Stimulated activated CD4-positive, alpha-beta T cell treated with anti-CD3 and anti-CD28 coated beads, Interleukin-12 subunit alpha, Interleukin-12 subunit beta, amount 100 ng/mL, for 4 hours (primary cell): ENCODE data around the gene LNX2.

Source experiments
- DNase-seq: peaks from one replicate; pipeline ENCODE4 v3.0.0-alpha.2; 2020

Gene LNX2

DNA sequence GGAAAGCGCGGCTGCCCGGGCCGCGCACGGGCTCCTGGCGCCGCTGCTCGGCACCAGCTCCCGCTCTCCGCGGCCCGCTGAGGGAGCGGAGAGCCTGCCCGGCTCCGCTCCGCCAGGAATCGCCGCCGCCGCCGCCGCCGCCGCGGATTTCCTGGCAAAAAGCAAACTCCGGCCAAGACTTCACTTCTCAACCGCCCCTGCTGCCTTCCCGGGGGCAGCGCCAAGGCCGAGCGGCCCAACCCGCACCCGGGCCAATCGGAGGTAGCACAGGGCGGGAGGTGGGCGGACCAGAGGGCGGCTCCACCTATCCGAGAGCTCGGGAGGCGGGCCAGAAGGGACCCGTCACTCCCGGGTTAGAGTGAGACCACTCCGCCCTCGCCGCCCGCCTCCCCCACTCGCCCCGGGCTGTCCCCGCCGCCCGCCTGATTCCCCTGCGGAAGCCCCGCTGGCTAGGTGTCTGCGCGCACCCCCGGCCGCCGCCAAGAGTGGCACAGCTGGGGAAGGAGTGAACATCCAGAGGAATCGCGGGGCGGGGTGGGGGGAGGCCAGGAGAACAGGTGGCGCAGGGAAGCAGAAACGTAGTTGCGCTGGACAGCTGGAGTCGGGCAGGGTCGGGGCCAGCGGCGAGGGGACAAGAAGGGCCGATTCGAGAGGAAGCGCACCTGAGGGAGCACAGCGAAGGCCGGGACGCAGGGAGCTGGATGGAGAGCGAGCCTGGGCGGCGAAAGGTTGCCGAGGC is at the start of gene LNX2:
Gene LNX2, minus strand, starts transcription at position 153 of the 739 bp plus-strand sequence. CDS start 38,826 bp downstream, outside the sequence.
- peak; percentile 96 for DNase-seq

DNA sequence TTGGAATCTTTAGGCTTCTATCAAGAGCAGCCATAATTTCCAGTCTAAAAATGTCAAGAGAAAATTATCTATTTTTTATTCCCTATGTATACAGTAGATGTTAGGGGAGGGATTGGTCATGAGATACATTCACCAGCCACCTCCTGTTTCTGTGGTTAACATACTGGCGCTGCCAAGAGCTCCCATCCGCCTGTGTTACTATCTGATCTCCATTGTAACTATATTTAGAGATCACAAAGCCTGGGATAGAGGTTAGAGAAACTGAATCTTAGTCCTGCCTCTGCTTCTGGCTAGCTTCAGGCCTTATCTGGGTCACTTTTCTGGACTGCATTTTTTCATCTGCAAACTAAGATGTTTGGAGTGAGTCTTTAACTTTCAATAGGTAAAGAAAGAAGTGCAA is 47.6 kb upstream of the LNX2 start:
- no peak for DNase-seq

DNA sequence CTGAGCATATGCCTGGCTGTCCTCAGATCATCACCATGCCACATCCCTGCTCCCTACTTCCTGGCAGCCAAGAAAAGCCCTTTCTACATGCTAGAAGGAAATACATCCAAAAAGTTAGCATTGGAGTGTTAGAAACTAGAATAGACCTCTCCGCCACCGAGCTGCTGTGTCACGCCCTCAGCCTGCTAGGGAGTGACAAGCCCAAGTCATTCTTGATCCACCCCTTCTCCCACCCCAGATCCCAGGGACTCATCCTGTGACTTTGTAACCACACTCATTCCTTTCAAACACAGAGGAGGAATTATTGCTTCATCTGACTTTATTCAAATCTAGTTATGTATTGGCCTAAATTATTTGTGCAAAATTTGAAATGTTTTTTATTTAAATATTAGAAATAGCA is 46.6 kb upstream of the LNX2 start:
- DNase-seq, result no peak

DNA sequence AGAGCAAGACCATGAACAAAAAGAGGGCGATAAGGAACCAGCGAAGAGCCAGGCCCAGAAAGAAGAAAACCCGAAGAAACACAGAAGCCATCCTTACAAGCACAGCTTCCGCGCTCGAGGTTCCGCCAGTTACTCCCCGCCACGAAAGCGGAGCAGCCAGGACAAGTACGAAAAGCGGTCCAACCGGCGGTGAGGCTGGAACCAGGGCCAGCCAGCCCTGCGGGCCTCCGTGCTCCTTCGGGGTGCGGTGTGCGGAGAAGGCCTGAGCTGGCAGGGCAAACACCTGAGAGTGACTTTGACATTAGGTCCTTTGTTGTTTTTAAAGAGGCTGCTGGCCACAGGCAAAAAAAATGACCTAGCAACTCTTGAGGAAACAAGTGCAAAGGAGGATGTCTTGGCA is 45.4 kb upstream of the LNX2 start:
- DNase-seq, result no peak

DNA sequence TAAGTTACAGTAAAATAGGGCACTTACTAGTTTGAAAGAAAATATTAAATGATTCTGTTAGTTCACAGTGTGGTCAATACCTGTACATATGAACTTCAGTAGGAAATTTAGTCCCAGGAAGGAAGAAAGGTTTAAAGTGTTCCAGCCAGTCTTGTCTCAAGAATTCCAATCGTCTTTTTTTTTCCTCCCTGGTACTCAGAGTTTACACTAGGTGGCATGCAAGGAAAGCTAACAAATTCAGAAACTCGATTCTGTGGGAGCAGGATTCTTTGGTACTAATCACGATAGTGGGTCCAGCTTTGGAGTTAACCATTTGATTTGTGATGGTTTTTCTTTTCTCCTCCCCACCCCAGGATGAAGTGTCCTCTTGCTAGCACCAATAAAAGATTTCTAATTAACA is 45.0 kb upstream of the LNX2 start:
- DNase-seq, result no peak

DNA sequence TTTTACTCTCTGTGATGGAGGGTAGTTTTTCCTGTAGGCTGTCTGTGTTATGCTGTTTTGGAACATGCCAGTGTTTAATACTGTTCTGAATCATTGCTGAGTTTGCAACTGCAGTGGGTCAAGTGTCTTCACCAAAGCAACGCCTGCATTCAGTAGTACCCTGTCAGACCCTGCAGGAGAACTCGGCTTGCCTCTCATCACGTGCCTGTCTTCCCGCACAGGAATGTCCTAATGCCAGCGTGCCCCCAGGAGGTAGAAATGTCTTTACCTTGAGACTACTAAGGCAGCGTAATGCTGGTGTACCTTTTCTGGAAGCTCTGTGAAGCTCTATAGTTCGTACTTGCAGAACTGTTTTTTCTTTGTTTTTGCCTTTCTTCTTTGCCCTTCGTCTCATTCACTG is 43.6 kb upstream of the LNX2 start:
- DNase-seq, result no peak

DNA sequence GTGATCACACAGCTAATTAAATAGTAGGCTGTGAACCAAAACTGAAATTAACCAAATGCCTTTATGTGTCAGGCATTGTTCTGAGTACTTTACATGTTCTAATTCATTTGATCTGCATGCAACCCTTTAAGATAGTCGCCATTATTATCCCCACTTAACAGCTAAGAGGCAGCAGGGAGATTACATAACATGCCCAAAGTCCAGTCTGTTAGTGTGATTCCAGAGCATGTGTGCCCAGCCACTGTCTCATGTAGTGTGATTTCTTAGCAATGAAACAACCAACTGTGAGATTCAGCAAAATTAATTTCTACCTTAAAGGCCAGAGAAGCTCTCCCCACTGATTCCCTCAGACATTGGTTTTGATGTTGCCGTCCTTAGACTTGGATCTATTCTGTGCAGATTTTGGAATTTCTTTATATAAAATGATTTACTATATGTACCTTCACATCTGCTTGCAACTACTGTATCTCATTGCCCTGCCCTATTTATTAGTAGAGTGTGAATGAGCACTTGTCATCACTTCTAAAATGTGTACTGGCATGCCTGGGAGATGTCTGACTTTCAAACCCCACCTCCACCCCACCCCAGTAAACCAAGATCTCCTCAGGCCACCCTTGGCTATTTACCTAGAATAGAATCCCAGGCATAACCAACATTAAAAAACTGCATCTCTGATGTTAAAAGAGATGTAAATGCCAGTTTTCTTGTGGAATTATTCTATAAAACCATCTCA is 42.6 kb upstream of the LNX2 start:
- no peak for DNase-seq

DNA sequence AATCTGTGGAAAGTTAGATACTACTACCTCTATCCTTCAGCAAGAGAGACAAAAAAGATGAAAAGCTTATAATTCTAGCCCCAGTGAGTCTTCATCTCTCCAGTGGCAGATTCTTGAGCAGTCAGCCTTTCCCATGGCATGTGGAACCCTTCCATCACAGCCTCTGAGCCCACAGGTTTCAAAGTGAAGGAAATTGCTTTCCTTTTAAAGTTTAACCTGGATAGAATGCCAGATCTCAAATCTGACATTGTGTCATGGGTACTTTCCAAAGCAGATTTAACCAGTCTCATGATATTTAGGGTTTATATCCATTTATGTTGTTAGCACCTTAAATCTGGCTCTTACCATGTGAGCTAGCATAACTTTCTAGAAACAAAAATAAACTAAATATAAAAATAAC is 40.7 kb upstream of the LNX2 start:
- no peak for DNase-seq

DNA sequence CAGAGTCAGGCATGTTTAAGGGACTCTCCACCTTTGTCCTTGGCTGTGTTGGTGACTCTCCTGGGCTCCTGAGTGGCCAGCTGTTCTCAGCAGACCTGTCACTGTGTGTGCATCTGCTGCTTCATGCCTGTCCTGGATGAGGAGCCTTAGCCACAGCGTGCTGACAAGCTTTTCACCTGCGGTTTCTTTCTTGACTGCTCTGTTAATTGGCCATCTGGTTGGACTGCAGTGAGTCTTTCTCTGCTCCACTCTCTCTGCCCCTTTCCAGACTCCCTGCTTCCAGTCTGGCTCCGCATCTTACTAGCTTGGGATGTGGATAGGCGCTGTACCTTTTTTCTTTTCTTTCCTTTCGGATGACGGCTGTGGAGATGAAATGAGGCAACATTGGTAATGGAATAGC is 40.2 kb upstream of the LNX2 start:
- no peak for DNase-seq

DNA sequence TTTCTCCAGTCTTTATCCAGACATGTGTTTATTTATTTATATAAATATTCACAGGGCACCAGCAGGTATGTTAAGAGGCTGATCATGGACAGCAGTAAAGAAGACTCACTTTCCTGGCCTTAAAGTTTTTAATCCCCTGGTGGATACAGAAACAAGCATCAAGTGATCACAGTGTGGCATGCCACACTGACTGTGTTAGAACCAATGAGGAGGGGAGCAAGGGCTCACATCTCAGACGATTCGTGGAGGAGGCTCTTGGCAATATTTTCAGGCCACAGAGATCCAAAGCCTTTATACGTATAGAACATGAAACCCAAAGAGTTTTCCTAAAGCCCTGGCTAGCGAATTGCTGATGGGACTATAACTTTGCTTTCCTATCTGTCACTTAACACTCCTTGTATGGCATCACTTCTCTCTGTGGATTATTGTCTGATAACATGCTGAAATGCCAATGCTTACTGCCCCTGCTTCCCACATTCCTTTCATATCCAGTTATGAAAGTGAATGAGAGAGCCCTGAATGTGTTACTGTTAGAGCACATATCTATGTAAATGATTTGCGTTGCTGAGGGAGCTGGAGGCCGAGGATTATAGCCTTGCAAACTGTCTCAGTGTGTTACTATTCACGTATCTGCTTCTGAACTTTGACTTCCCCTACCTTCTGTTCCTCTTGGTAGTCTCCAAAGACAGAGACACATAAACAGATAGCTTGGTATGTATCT is 39.0 kb upstream of the LNX2 start:
- no peak for DNase-seq

DNA sequence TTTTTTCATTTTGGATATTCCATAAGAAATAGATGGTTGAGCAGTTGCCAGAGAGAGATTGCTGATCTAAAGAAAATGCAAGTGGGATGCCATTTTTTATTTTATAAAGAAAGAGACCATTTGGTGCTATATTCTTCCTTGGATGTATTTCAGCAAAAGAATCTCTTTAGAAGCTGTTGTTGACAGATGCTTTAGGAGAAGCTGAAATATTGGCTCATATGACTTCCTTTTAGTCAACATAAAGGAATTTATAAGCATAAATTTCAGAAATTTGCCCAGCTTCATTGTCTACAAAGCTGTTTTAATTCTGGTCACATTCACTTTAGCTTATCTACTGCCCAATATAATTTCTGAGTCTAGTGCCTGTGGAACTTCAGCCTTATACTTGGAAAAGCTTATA is 38.2 kb upstream of the LNX2 start:
- no peak for DNase-seq

DNA sequence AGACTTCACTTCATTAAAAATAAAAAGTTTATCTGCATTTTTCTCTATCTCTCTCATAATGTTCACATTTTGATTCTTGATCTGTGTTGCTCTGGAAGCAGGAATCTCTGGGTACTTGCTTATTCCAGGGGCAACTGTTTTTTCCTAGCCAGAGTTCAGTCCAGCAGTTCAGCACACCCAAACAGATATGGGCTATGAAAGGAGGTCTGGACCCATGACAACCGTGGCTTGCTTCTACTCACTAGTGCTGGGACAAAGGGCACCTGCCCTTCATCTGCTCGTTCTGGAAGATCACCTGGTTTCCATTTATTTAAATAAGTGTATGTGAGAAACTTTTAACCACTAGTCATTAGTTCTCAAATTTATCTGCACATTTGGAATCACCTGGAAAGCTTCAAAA is 37.4 kb upstream of the LNX2 start:
- no peak for DNase-seq

DNA sequence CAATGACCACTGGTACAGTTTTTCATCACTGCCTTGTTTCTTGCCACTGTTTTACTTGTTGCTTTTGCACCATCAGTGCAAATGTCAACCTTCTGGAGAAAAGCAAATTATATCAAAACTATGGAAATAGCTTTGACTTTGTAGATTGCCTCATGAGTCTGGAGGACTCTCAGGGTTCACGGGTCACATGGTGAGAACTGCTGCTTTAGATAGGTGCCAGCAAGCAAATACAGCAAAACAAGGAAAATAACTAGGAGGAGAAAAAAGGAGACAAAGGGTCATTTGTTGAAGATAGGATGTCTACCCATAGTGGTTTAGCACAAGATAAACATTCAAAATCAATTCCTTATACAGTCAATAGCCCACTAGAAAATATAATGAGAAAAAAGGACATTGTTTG is 34.5 kb upstream of the LNX2 start:
- DNase-seq, result no peak

DNA sequence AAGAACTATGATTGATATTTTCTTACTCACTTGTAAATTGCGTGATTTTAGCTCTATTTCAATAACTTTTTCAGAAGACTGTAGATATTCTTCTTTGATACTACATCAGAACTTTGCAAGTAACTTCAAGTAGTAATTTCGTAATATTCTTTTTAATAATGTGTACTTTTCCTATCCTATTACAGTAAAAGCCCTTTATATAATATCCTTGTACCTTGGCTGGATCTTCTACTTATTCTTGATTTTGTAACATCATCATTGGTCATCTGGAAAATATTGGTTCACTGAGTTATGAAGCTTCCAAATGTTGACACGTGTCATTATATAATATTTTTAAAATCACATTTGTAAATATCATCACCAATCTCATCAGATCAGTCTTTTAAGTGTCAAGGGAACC is 33.7 kb upstream of the LNX2 start:
- no peak for DNase-seq

DNA sequence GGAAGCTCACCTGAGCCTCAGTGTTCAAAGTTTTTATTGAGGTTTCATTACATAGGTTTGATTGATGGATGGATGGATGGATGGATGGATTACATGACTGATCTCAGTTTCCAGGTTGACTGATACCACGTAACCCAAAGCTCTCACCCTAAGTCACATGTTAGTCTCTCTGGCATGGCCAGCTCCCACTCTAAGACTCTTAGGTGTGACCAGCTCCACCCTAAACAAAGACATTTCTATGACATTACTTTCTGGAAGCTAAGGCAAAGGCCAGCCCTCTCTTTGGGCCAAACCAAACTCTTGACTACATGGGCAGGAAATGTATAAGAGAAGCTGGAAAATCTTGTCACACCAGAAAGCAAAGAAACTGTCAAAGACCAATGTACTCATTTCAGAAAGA is 30.0 kb upstream of the LNX2 start:
- DNase-seq, result no peak

DNA sequence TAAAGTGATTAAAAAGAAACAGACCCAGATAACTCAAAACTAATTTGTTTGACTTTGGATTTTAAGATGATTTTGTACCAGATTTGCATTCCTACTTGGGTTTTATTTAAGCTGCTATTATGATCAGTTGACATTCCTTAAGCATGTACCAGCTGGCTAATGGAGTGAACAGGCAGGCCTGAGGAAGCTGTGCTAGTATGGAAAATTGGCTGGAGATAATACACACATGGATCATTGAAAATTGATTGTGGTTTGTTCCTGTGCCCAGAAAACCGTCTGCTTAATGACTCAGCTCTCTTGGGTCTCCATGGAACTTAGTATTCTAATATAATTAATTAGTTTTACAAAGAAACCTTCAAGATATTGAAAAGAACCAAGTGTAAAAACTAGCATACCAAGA is 24.0 kb upstream of the LNX2 start:
- no peak for DNase-seq

DNA sequence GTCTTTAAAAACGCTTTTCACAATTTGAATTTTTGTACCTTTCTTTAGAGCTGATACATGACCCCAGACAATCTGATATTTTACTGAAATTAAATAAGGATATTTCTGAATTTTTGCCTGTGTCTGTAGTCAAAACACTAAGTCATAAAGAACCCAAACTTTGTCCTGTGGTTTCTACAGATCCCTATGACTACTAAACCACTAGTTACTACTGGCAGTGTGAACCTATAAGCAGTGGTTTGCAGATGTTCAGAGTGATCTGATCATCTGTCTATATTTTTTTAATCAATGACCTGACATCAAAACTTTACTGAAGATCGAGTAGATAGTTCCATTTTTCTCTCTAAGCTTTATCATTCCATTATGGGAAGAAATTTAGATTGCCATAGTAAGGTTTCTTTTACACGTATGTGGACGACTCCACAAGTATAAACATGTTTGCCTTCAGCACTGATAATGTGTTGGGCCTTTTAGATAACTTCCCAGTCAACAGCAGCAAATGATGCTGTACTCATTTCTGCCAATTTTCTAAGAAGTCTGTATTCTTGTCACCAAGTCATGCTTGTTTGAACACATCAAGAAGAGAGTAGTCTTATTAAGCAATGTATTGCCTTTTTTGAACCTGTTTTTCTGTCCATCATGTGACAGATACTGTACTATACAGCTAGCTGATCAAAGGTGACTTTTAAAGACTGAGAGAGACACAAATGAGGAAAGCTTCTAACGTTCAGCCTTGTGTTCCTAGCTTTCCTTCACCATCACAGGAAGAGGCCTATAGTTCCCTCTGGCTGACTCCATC is 23.2 kb upstream of the LNX2 start:
- DNase-seq, result no peak

DNA sequence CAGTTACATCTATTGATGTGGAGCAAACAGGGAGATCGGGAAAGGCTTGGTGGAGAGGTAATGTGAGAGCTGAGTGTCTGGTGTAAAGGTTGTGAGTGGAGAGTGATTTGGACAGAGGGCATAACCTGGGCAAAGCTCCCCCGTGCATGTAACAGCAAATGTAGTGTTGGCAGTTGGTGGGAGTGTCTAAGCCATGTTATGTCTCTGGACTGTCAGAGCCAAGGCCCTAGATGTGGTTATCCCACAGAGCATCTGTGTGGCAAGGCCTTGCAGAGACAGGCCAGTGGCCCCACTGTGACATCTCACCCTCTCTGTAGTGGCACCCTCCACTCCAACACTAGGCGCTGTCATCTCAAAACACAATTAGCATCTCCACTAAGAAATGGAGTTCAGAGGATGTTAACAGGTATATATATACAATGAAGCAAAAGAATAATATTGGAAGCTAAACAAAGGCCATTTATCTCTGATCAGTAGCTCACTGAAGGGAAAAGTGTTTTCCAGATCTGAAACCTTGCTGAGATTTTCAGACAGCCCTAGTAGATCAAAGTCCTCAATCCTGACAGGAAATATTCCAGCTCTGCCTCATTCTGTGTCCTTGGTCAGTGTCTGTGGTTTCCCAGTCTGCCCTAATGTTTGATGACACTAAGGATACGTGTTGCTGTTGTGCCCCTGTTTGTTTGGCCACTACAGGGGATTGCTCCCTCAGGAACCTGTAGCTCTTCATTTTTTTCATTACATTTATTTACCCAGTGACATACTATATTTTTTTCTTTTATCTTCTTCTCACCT is 21.6 kb upstream of the LNX2 start:
- no peak for DNase-seq

DNA sequence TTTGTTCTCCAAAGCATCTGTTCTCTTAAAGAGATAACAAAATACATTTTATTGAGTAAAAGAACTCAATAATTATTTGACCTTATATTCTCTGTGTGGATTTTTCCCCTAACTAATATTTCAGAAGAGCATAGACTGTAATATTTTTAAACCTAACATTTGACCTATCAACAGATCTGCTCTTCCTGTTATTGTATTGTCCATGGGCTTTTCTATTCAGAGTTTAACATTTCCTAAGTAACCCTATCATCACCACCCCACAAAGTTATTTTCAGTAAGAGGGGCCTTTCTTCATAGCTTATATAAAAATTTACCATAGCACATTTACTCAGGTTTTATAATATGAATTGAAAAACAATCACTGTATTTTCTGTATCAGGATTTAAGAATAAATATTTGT is 18.9 kb upstream of the LNX2 start:
- no peak for DNase-seq

DNA sequence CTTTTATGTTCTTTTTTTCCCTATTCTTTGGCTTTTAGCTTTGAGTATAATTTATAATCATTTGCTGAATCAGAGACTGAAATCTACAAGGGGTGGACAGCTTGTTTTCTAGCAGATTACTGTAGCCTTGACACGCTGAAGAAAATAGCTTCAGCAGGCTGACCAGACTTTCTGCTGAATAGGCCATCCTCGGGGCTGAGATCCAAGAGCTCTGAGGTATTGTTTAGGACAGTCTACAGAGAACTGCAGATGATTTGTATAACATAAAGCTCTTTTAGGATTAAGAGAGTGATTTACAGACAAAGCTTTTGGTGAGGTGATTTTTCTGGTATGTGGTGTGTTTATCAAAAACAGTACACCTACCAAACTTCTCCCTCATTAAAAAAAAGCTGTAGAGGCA is 18.2 kb upstream of the LNX2 start:
- no peak for DNase-seq

DNA sequence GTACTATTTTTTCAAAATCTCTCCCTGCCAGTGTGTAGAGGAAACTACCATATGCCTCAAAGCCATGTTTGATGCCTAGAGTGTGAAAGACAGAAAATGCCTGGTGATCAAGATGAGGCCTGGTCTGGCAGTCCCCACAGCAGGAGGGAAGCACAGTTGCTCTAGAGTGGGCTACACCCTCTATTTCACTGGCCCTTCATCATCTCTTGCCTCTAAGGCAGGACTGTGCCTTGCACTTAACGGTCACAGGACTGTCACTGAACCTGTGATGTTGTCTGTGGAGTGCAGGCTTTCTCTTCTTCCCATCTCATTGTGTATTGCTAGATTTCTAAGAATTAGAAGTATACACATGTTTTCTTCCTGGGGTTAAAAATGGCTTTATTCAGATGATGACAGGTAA is 17.7 kb upstream of the LNX2 start:
- no peak for DNase-seq

DNA sequence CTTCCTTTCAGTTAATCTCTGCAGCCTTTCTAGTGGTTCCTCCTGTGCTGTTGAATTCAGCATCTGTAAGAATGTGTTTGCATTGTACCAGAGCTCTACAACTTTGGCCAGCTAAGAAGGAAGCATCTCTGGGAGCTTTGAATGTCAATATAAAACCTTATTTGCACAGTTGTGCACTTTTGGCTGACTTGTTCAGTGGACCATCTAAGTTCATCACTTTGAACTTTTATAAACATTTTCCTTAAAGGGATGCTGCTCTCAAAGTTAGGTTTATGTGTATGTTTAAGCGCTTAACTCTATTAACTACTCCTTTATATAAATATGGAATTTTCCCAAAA is 16.9 kb upstream of the LNX2 start:
- DNase-seq, result no peak
